Activated T-helper 9 cell treated with anti-CD3 and anti-CD28 coated beads, Interleukin-2, amount 50 U/mL, for 16 hours (primary cell): Measurements from ENCODE around the gene MEX3C.

Experiments used
- DNase-seq: peaks from one replicate; pipeline ENCODE4 v3.0.0-alpha.2; 2020; ENCODE audit warnings: low read depth

MEX3C gene

GRCh38 chr18:51191128-51191717 is 6.3 kb downstream of the MEX3C start:
- DNase-seq, result no peak

GRCh38 chr18:51190000-51190399 is 7.5 kb downstream of the MEX3C start:
- DNase-seq, result no peak

GRCh38 chr18:51188024-51188701 is 9.3 kb downstream of the MEX3C start:
- no peak for DNase-seq

GRCh38 chr18:51185075-51185474 is 12.4 kb downstream of the MEX3C start:
- no peak for DNase-seq

GRCh38 chr18:51184091-51184457 is 13.4 kb downstream of the MEX3C start:
- no peak for DNase-seq

GRCh38 chr18:51183372-51184090 is 13.9 kb downstream of the MEX3C start:
- no peak for DNase-seq

- DNase-seq, result no peak
Measured at GRCh38 chr18:51182824-51183223, 14.7 kb downstream of the MEX3C start.

- DNase-seq, result no peak
Measured at GRCh38 chr18:51171625-51172259, 25.7 kb downstream of the MEX3C start.

GRCh38 chr18:51171223-51171622 is 26.3 kb downstream of the MEX3C start:
- DNase-seq, result no peak

- DNase-seq, result no peak
Measured at GRCh38 chr18:51170664-51171063, 26.8 kb downstream of the MEX3C start.

- no peak for DNase-seq
Measured at GRCh38 chr18:51169731-51170130, 27.8 kb downstream of the MEX3C start.

- no peak for DNase-seq
Measured at GRCh38 chr18:51168960-51169662, 28.4 kb downstream of the MEX3C start.

GRCh38 chr18:51168026-51168742 is 29.3 kb downstream of the MEX3C start:
- no peak for DNase-seq

GRCh38 chr18:51165296-51165695 is 32.2 kb downstream of the MEX3C start:
- no peak for DNase-seq

- DNase-seq, result no peak
Measured at GRCh38 chr18:51164761-51165281, 32.7 kb downstream of the MEX3C start.

GRCh38 chr18:51164342-51164741 is 33.1 kb downstream of the MEX3C start:
- DNase-seq, result no peak

- no peak for DNase-seq
Measured at GRCh38 chr18:51163543-51163942, 33.9 kb downstream of the MEX3C start.

- no peak for DNase-seq
Measured at GRCh38 chr18:51162617-51163016, 34.9 kb downstream of the MEX3C start.

- no peak for DNase-seq
Measured at GRCh38 chr18:51160646-51161045, 36.8 kb downstream of the MEX3C start.

- DNase-seq, result no peak
Measured at GRCh38 chr18:51157215-51157614, 40.3 kb downstream of the MEX3C start.

- DNase-seq, result no peak
Measured at GRCh38 chr18:51154431-51155063, 42.9 kb downstream of the MEX3C start.
